Astrocyte (in vitro differentiated cells and primary cell): ENCODE results near the gene AIFM2. TPM values are rescaled to one million over a fixed set of nuclear protein-coding genes. Genes with fewer than 3 reads are reported as not detected.
"Not testable (repeated sequence)": the region's sequence is repeated elsewhere in the genome, so short reads cannot be mapped to it uniquely, and the experiment has no call there.

ENCODE experiments used
- DNase-seq: peaks from one replicate; pipeline ENCODE4 v3.0.0-alpha.2; 2010; ENCODE audit warnings: low read depth
- FAIRE-seq: peaks from 2 replicates; lab custom pipeline; 2011; peaks lifted over from hg19 to GRCh38; lab: Jason Lieb, UNC
- H2AFZ ChIP-seq: 2 replicates; pipeline ENCODE4 v1.6.0; 2012; ENCODE audit warnings: low read depth, low read length, inconsistent platforms
- H3K27ac ChIP-seq: 2 replicates; pipeline ENCODE4 v1.5.1; 2011; ENCODE audit warnings: low read depth, low read length, inconsistent platforms
- H3K27me3 ChIP-seq: 2 replicates; pipeline ENCODE4 v1.6.0; 2011; ENCODE audit warnings: low read length, inconsistent platforms; ENCODE audit not compliant: insufficient read depth
- H3K36me3 ChIP-seq: 2 replicates; pipeline ENCODE4 v1.5.1; 2011; ENCODE audit warnings: low read length, inconsistent platforms; ENCODE audit not compliant: insufficient read depth
- H3K4me1 ChIP-seq: 2 replicates; pipeline ENCODE4 v1.5.1; 2011; ENCODE audit warnings: low read length, inconsistent platforms; ENCODE audit not compliant: insufficient read depth
- H3K4me2 ChIP-seq: 2 replicates; pipeline ENCODE4 v1.6.0; 2012; ENCODE audit warnings: low read length, inconsistent platforms
- H3K4me3 ChIP-seq: 2 replicates; pipeline ENCODE4 v1.5.1; 2011; ENCODE audit warnings: low read depth, mild to moderate bottlenecking, low read length, inconsistent platforms; ENCODE audit not compliant: insufficient read depth
- H3K79me2 ChIP-seq: 2 replicates; pipeline ENCODE4 v1.6.0; 2012; ENCODE audit warnings: mild to moderate bottlenecking, low read length, inconsistent platforms; ENCODE audit not compliant: insufficient read depth
- H3K9ac ChIP-seq: 2 replicates; pipeline ENCODE4 v1.6.0; 2012; ENCODE audit warnings: mild to moderate bottlenecking, low read length, inconsistent platforms
- H3K9me3 ChIP-seq: 2 replicates; pipeline ENCODE4 v1.5.1; 2012; ENCODE audit warnings: low read depth, mild to moderate bottlenecking, low read length, inconsistent platforms; ENCODE audit not compliant: insufficient read depth
- H4K20me1 ChIP-seq: 2 replicates; pipeline ENCODE4 v1.6.0; 2012; ENCODE audit warnings: low read length, inconsistent platforms; ENCODE audit not compliant: insufficient read depth
- H3K27ac Mint-ChIP-seq: one replicate; pipeline ENCODE4 v1.8.0; 2021; ENCODE audit warnings: mild to moderate bottlenecking, mixed read lengths; ENCODE audit not compliant: unreplicated experiment
- H3K27me3 Mint-ChIP-seq: one replicate; pipeline ENCODE4 v1.8.0; 2021; ENCODE audit warnings: low read depth, mixed read lengths; ENCODE audit not compliant: unreplicated experiment
- H3K36me3 Mint-ChIP-seq: one replicate; pipeline ENCODE4 v1.8.0; 2021; ENCODE audit warnings: low read depth, mixed read lengths; ENCODE audit not compliant: unreplicated experiment
- H3K4me1 Mint-ChIP-seq: one replicate; pipeline ENCODE4 v1.8.0; 2021; ENCODE audit warnings: low read depth, mixed read lengths; ENCODE audit not compliant: unreplicated experiment
- H3K4me3 Mint-ChIP-seq: one replicate; pipeline ENCODE4 v1.8.0; 2021; ENCODE audit warnings: mild to moderate bottlenecking, moderate library complexity, mixed read lengths; ENCODE audit not compliant: unreplicated experiment
- H3K9me3 Mint-ChIP-seq: one replicate; pipeline ENCODE4 v1.8.0; 2021; ENCODE audit warnings: mild to moderate bottlenecking, mixed read lengths; ENCODE audit not compliant: unreplicated experiment
- EZH2 ChIP-seq: IDR thresholded peaks from 2 replicates; pipeline ENCODE4 v1.6.1; 2012; ENCODE audit warnings: mild to moderate bottlenecking, low read length, inconsistent platforms; ENCODE audit not compliant: insufficient read depth
- total RNA-seq: library from RNA; stranded (reverse); gene quantifications from 2 replicates; pipeline ENCODE4 v1.2.1, GENCODE V29; 2021
- TF ChIP-seq, protein P1 (sequence below): IDR thresholded peaks from 2 replicates; pipeline ENCODE4 v1.5.1; 2011; ENCODE audit warnings: low read depth, mild to moderate bottlenecking, inconsistent platforms, low read length, moderate library complexity; ENCODE audit not compliant: insufficient read depth

The AIFM2 gene
- total RNA-seq, 1 donor from 2014 or later: 7.1 TPM

DNA sequence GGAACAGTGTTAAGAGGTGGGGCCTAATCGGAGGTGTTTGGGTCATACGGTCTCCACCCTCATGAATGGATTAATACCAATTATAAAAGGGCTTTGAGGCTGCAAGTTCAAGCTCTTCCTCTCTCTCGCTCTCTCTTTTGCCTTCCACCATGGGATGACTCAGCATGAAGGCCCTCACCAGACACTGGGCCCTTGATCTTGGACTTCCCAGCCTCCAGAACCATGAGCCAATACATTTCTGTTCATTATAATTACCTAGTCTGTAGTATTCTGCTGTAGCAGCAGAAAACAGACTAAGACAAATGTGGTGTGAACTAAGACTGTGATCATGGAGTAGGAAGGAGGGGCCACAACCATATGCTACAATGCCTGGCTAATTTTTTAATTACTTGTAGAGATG is 7.7 kb downstream of the AIFM2 start:
- no peak overlapping the region for H3K9ac ChIP-seq
- H2AFZ ChIP-seq: no peak overlapping the region
- no peaks in the 10 kb centered on the region for H3K4me1 Mint-ChIP-seq
- H3K4me1 ChIP-seq: no peaks in the 10 kb centered on the region
- peaks cover 3% of the 10 kb centered on the region for H4K20me1 ChIP-seq
- H3K9me3 Mint-ChIP-seq: peaks cover 4% of the 10 kb centered on the region
- no peaks in the 10 kb centered on the region for H3K27me3 ChIP-seq
- H3K27ac ChIP-seq: no peak overlapping the region
- no peaks in the 10 kb centered on the region for H3K36me3 ChIP-seq
- FAIRE-seq (no peak), DNase-seq (no peak)
- no peaks in the 10 kb centered on the region for H3K79me2 ChIP-seq
- peaks cover 19% of the 10 kb centered on the region for H3K36me3 Mint-ChIP-seq
- H3K4me3 ChIP-seq: no peak overlapping the region
- H3K4me2 ChIP-seq: no peak overlapping the region
- H3K4me3 Mint-ChIP-seq: no peak overlapping the region
- no peak for TF ChIP-seq EZH2
- TF ChIP-seq, protein P1, sequence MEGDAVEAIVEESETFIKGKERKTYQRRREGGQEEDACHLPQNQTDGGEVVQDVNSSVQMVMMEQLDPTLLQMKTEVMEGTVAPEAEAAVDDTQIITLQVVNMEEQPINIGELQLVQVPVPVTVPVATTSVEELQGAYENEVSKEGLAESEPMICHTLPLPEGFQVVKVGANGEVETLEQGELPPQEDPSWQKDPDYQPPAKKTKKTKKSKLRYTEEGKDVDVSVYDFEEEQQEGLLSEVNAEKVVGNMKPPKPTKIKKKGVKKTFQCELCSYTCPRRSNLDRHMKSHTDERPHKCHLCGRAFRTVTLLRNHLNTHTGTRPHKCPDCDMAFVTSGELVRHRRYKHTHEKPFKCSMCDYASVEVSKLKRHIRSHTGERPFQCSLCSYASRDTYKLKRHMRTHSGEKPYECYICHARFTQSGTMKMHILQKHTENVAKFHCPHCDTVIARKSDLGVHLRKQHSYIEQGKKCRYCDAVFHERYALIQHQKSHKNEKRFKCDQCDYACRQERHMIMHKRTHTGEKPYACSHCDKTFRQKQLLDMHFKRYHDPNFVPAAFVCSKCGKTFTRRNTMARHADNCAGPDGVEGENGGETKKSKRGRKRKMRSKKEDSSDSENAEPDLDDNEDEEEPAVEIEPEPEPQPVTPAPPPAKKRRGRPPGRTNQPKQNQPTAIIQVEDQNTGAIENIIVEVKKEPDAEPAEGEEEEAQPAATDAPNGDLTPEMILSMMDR: no peak
- no peaks in the 10 kb centered on the region for H3K9me3 ChIP-seq
- H3K27me3 Mint-ChIP-seq: no peaks in the 10 kb centered on the region
- no peak overlapping the region for H3K27ac Mint-ChIP-seq

DNA sequence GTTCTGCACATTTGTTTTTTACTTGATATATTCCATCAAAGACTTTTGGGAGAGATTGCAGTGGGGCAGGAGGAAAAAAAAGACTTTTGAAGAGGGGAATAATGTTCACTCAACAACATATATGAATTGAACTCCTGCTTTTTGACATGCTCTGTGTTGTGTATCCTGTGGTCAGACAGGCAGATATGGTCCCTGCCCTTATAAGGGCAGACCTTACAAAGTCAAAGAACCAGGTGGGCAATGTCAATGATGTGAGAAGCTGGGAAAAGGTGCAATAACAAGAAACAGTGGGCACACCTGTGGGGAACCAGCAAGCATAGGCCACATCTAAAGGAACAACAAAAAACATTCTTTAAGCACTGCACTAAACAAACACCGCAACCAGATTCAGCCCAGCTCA is 8.2 kb downstream of the AIFM2 start:
- no peak overlapping the region for H3K4me3 Mint-ChIP-seq
- no peaks in the 10 kb centered on the region for H3K4me1 ChIP-seq
- no peaks in the 10 kb centered on the region for H3K36me3 ChIP-seq
- H2AFZ ChIP-seq: no peak overlapping the region
- H3K79me2 ChIP-seq: no peaks in the 10 kb centered on the region
- H3K27me3 Mint-ChIP-seq: no peaks in the 10 kb centered on the region
- no peaks in the 10 kb centered on the region for H3K27me3 ChIP-seq
- H3K9me3 Mint-ChIP-seq: peaks cover 4% of the 10 kb centered on the region
- H3K27ac ChIP-seq: no peak overlapping the region
- H4K20me1 ChIP-seq: peaks cover 3% of the 10 kb centered on the region
- H3K4me2 ChIP-seq: no peak overlapping the region
- no peak overlapping the region for H3K27ac Mint-ChIP-seq
- no peak for FAIRE-seq
- H3K4me1 Mint-ChIP-seq: no peaks in the 10 kb centered on the region
- H3K36me3 Mint-ChIP-seq: peaks cover 22% of the 10 kb centered on the region
- no peak overlapping the region for H3K9ac ChIP-seq
- H3K9me3 ChIP-seq: no peaks in the 10 kb centered on the region
- no peak for DNase-seq
- no peak for TF ChIP-seq EZH2
- TF ChIP-seq, protein P1: no peak
- no peak overlapping the region for H3K4me3 ChIP-seq

DNA sequence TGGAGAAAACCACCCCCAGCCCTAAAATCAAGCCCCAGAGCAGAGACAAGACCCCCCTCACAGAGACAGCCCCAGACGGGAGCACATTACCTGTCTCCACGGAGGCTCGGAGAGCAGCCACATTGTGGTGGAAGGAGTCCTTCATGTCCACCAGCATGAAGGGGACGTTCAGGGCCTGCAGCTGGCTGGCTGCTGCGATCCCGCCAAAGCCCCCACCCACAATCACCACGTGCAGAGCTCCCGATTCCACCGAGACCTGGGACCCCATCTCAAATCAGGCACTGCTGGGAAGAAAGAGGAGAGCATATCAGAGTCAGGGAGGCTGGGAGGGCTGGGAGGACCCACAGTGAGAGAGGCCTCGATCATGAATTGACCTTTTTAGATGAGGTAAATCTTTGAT is 8.8 kb downstream of the AIFM2 start:
- Histone ChIP-seq H4K20me1 (peaks cover 3% of the 10 kb centered on the region), H3K9me3 (no peaks in the 10 kb centered on the region), H3K79me2 (no peaks in the 10 kb centered on the region), H3K27me3 (no peaks in the 10 kb centered on the region), H3K4me2 (no peak overlapping the region), H3K9ac (no peak overlapping the region), H2AFZ (no peak overlapping the region), H3K4me3 (no peak overlapping the region), H3K36me3 (no peaks in the 10 kb centered on the region), H3K4me1 (no peaks in the 10 kb centered on the region), H3K27ac (no peak overlapping the region)
- H3K9me3 Mint-ChIP-seq: peaks cover 4% of the 10 kb centered on the region
- TF ChIP-seq, protein P1: no peak
- no peak for TF ChIP-seq EZH2
- no peaks in the 10 kb centered on the region for H3K27me3 Mint-ChIP-seq
- no peaks in the 10 kb centered on the region for H3K4me1 Mint-ChIP-seq
- FAIRE-seq: no peak
- H3K36me3 Mint-ChIP-seq: peaks cover 27% of the 10 kb centered on the region
- H3K27ac Mint-ChIP-seq: no peak overlapping the region
- no peak overlapping the region for H3K4me3 Mint-ChIP-seq
- no peak for DNase-seq

DNA sequence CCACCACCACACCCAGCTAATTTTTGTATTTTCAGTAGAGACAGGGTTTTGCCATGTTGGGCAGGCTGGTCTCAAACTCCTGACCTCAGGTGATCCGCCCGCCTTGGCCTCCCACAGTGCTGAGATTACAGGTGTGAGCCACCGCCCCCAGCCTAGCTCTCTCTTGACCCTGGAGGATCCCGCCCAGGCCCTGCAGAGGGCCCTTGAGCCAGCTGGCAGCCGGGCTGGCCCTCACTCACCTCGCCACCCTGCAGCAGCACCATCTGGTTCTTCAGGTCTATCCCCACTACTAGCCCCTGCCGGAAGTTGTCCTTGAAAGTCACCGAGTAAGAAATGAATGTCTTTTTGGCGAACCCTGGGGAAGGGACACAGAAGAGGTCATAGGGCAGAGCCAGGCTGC is 9.5 kb downstream of the AIFM2 start:
- not testable (repeated sequence) for FAIRE-seq, H3K9me3 ChIP-seq, H3K27ac ChIP-seq, H3K27me3 Mint-ChIP-seq, H3K4me2 ChIP-seq, H3K27ac Mint-ChIP-seq, H3K9ac ChIP-seq, DNase-seq, H3K9me3 Mint-ChIP-seq, H3K4me3 ChIP-seq, H3K27me3 ChIP-seq, H3K79me2 ChIP-seq, H4K20me1 ChIP-seq, H3K4me1 Mint-ChIP-seq, H3K4me1 ChIP-seq, H2AFZ ChIP-seq, H3K36me3 ChIP-seq
- peak overlapping the region; percentile 14 for H3K4me3 Mint-ChIP-seq
- peaks cover 26% of the 10 kb centered on the region for H3K36me3 Mint-ChIP-seq
